GM18499 (cell line): Measurements from ENCODE around the gene TEP1.
"Not testable (repeated sequence)": the region's sequence is repeated elsewhere in the genome, so short reads cannot be mapped to it uniquely, and the experiment has no call there.

Experiments
- ATAC-seq: cut with Tn5 transposase; IDR thresholded peaks from one replicate; pipeline ENCODE4 v1.9.1; 2021; ENCODE audit warnings: moderate number of reproducible peaks; ENCODE audit not compliant: insufficient read depth, unreplicated experiment

Gene TEP1

DNA sequence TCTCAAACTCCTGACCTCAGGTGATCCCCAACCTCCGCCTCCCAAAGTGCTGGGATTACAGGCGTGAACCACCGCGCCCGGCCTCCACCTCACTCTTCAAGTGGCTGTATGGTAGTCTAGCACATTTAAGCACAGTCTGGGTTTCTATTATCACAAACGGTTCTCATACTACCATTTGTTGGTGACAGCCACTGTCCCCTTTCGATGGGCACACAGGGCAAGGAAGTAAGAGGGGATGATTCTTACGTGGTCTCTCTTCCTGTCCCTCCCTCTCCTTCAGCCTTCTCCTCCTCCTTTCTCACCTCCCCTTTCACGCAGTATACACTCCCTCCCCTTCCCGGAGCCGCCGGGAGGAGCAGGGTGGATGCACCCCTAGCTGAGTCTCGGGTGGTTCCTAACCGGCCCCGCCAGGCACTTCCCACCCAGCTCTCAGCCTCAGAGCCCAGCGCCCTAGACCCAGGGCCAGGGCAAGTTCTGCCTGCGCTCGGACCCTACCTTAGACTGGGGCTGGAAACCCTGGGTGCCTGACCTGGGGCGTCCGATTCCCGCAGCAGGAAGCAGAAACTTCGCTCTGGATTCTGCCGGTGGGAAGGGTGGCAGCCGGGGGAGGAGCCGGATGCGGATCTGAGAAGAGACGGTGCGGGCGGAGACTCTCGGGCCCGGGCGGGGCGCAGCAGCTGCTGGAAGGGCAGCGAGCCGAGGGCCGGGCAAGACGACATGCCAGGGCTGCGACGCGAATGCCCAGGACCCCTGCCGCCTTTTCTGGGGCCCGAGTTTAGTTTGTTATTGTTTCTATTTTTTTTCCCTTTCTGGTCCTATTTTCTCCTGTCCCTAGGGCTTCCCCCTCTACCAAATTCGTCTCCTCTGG lies at the start of gene TEP1:
Gene TEP1 (minus strand): TSS at position 626 of the 868 bp plus-strand sequence. CDS start 5,062 bp downstream, outside the sequence.
- no peak for ATAC-seq

DNA sequence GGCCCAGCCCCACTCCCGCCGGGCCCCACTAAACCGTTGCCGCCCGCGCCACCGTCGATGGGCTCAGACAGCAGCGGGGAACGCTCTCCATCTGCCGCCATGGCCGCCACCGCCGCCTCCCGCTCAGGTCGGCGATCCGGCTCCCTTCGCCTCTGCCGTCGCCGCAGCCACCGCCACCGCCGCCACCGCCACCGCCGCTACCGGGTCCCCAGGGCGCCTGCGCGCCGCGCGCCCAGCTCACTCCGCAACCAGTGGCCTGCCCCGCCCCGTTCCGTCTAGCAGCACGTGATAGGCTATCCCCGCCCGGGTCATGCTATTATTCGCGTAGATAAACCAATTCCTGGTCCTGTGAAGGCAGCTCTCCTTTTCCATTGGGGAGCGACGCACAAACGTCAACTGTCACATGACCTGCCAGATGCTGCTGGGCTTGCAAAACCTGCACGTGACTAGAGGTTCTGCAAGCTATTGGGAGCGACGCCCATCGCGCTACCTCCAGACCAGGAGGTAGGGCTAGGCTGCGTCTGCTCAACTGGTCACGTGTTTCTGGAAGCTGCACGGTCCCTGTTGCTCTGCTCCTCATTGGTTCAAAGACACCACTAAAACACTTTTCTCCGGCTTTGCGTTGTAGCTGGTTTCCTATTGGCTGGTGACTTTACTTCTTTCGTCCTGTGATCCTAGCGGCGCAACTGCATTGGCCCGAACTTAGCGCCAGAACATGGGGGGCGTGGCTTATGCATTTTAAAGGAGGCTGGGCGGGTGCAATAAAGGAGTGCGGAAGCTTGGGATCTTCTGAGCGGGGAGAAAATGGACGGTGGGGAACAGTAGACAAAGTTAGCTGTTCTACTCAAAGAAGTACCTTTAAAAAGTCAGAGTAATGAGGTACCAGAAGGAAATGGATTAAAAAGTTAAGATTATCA lies 48.2 kb upstream of the TEP1 start, which contains the start of gene PIP4P1:
Gene PIP4P1 (minus strand): TSS at position 210 of the 917 bp plus-strand sequence. CDS start 109 bp downstream, at position 101.
- ATAC-seq, result peak; percentile 90

DNA sequence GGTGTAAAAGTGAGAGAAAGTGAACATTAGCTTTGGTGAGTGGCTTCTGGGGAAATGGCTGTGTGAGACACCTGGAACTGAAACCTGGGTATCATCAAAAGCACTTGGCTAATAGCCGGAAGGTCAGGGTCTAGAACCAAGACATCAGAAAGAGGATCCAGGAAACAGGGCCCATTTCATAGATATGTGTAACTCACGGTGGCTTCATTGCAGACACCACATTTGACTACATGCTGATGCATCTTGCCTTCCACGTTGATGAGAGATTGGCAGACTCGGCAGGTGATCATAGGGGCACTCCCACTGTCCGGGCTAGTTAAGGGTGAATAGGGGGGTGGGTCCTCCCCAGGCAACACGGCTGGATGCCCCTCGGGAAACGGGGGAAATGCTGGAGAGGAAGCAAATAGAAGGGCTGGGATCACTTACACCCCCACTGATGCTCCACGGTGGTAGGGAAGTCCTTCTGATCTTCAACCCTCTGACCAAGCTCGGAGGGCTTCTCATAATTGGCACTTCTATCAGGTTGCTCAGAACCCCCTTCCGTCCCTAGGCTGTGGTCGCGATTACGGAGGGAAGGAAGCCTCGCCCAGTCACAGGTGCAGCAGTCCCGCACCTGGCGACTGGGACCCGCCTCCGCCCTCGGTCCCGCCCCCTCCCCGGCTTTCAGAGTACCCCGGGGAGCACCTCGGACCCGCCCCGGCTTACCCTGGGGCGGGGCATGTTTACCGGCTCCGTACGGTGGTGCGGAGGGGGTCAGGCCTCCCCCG lies 47.3 kb upstream of the TEP1 start:
- no peak for ATAC-seq

GRCh38 chr14:20458031-20458789 lies 44.9 kb upstream of the TEP1 start:
- ATAC-seq, result no peak

- ATAC-seq, result no peak
Observed at GRCh38 chr14:20456971-20457370, 43.7 kb upstream of the TEP1 start.

DNA sequence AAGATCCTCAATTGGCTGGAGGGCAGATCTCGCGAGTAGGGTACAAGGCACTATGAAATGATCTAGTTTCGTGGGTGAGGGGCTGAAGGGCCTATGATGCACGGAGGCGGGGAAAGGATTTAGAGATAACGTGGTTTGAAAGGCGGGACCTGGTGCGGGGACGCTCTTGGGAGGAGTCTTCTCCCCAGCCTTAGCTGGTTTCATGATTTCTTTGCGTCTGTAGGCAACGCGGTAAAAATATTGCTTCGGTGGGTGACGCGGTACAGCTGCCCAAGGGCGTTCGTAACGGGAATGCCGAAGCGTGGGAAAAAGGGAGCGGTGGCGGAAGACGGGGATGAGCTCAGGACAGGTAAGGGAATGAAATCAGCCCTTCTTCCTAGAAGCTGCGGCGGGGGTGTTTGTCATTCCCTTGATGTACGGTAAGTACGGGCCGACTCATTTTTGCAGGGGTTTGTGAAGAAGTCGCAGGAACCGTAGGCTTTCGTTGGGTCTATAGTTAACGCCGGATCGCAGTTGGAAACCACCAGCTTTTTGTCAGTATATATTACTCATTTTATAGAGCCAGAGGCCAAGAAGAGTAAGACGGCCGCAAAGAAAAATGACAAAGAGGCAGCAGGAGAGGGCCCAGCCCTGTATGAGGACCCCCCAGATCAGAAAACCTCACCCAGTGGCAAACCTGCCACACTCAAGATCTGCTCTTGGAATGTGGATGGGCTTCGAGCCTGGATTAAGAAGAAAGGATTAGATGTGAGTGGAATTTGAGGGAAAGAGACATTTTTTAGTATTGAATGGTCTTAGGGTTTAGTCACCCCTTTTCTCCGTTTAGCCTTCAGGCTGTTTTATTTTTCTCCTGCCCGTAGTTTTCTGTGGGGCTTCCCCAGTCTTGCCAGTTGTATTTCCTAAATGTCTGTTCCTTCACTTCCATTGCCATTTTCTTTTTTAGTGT lies 42.3 kb upstream of the TEP1 start:
- ATAC-seq, result peak; percentile 33

- peak; percentile 74 for ATAC-seq
Observed at GRCh38 chr14:20454516-20455354, 41.4 kb upstream of the TEP1 start, which contains the start of the genes APEX1 and OSGEP. APEX1 (plus strand) TSS chr14:20455226; CDS start chr14:20455646, 420 bp downstream. OSGEP (minus strand) TSS chr14:20454812; CDS start chr14:20454683, 129 bp downstream.

- ATAC-seq, result not testable (repeated sequence)
Observed at GRCh38 chr14:20452831-20453230, 39.5 kb upstream of the TEP1 start.

DNA sequence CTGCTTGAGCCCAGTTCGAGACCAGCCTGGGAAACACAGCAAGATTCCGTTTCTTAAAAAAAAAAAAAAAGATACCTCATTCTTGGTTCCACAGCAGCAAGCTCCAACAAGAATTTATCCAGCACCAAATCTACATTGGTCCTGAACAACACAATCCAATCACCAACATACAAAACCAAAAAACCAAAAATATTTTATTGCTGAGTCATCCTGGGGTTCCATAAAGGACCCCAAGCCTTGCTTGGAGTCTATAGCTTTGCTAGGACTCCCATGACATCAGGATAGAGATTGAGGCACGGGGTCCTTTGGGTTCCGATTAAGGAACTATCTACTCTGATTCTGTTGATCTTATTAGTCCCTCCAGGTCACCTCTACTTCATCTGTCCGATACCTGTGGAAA lies 33.6 kb upstream of the TEP1 start:
- no peak for ATAC-seq

- not testable (repeated sequence) for ATAC-seq
Observed at GRCh38 chr14:20443650-20444049, 30.3 kb upstream of the TEP1 start.

DNA sequence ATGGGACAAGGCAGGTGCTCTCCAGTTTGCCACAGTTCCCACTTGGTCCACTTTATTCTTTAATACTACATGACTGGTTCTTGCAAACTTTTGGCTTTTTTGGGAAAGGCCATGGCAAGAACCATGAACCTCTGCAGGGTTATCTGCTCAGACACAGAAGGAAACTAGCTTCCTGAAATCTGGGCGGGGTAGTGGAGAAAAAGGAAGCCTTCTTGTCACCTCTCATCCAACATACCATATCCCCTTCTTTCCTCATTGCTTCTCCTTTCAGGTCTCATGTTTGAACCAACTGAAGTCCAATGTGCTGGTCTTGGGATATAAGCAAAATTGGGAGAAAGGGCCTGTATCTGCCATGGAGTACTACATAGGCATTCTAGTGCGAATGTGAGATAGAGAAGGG lies 28.2 kb upstream of the TEP1 start:
- ATAC-seq, result no peak

GRCh38 chr14:20440882-20441281 lies 27.6 kb upstream of the TEP1 start:
- no peak for ATAC-seq

- ATAC-seq, result no peak
Observed at GRCh38 chr14:20440465-20440864, 27.2 kb upstream of the TEP1 start.

- no peak for ATAC-seq
Observed at GRCh38 chr14:20438664-20439063, 25.4 kb upstream of the TEP1 start.

DNA sequence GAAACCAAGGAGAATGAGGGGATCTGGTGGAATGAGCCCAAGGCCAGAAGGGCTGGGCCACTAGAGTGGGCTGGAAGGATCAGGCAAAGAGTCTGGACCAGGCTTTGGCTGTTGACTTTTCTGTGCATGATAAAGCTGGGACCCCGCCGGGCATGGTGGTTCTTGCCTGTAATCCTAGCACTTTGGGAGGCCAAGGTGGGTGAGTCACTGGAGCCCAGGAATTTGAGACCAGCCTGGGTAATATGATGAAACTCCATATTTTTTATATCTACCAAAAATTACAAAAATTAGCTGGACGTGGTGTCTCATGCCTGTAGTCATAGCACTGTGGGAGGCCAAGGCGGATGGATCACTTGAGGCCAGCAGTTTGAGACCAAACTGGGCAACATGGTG lies 23.1 kb upstream of the TEP1 start:
- ATAC-seq, result no peak

- ATAC-seq, result no peak
Observed at GRCh38 chr14:20435582-20436362, 22.5 kb upstream of the TEP1 start, which contains the start of gene KLHL33. KLHL33 (minus strand) TSS chr14:20436166; CDS start chr14:20435811, 355 bp downstream.
